GM21737 (cell line): Measurements from ENCODE around the gene TMEM178B.

Source experiments
- ATAC-seq: cut with Tn5 transposase; IDR thresholded peaks from one replicate; pipeline ENCODE4 v1.9.1; 2021; ENCODE audit warnings: mild to moderate bottlenecking, moderate library complexity; ENCODE audit not compliant: unreplicated experiment

TMEM178B gene

DNA sequence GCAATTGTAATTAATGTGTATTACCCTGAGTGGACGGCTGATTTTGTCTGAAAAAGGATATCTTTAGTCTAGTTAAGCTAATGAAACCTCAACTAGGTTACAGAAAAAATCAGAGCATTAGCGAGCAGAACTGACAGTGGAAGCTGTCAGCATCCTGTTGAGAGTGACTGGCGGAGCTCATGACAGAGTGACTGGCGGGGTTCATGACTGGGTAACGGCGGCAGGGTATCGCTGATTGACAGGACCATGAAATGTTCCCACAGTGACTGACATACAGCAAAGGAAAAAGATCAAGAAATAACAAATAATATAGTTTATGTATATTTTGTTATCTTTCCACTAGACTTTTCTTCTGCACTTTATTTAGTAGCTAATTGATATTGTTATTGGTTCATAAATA, 274.9 kb downstream of the TMEM178B start:
- no peak for ATAC-seq

DNA sequence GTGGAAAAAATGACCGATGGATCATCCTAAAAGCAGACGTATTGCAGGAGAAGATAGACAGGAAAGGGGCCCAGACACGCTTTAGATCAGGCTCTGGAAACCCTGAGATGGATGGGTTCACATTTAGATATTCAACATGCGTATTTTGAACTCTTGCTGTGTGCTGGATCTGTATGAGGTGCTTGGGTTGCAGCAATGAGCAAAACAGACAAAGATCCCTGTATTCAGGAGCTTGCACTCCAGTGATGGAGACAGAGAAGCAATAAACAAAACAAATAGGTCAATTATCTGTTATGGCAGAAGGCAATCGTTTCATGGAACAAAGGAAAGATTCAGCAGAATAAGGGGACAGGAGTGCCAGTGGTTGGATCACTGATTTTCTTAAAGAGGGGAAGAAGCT, 275.5 kb downstream of the TMEM178B start:
- no peak for ATAC-seq

DNA sequence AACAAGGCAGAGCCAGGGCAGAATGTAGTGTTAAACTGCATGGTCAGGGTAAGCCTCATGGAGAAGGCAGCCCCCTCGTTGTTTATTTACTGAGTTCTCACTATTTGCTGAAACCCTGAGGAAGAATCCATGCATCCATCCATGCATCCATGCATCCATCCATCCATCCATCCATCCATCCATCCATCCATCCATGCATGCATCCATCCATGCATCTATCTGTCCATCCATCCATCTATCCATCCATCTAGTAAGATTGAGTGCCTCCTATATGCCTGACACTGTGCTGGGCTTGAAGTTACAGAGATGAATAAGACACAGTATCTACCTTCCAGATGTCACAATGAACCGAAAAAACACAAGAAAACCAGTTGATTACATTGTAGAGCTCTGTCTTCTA, 275.9 kb downstream of the TMEM178B start:
- ATAC-seq = no peak

DNA sequence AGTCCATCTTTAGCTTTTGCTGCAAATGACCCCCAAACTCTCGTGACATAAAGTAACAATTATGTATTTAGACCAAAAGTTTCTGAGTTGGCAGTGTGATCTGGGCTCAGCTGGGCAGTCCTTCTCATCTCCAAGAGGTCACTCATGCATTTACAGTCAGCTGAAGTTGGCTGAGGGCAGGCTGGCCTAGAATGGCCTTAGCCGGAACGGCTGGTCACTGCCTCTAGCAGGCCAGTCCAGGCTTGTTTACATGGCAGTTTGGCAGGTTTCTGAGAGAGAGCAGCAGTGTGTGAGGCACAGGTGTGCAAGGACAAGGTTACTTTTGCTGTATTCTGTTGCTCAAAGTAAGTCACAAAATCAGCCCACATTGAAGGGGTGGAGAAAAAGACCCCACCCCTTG, 277.3 kb downstream of the TMEM178B start:
- ATAC-seq = no peak

DNA sequence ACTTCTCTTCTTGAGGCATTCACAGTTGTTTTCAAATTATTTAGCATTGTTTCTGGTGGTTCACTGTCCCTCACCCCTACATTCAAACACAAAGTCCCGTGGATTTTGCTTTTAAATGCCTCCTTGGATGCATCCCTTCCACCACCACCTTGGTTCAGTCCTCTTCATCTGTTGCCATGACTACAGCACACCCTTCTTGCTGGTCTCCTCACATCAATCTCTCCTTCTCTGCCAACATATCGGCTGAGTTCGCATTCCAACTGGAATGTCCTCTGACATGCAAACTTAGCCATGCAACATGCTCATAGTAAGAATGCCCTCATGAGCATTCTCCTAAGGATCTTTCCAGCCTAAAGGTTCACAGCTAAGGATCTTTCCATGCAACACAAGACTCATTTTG, 279.1 kb downstream of the TMEM178B start:
- no peak for ATAC-seq

DNA sequence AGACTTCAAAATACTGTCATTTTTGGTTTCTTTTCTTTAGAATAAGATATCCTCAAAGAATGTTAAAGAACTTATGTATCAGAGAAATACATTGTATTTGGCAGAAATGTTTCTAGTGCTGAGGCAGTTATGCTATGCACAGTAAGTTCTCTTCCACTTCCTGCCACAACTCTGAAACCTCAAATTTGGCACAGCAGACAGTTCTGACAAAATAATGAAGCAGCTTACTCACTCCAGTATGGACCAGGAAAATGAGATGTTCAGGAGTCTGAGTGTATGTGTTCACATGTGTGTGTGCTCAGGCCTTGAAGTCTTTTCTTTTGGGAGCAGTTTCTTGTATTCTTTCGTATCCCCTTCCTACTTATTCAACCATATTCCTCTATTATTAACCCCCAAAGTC, 280.4 kb downstream of the TMEM178B start:
- no peak for ATAC-seq

DNA sequence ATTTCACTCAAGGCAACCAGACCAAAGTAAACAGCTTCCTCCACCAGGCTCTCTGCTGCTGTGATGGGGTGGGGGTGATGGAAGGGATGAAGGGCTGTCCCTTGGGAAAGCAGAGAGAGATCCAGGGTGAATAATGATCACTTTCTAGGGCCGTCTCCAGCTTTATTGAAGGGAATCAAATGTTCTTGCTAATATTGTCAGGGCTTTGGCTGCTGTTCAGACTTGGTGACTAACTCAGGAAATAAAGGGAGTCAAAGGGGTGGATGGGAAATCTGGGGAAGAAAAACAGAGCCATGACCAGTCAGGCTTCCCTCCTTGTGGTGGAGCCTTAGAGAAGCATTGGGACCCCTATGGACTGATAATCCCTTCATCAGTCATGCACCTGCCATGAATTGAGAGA, 281.2 kb downstream of the TMEM178B start:
- ATAC-seq = no peak

DNA sequence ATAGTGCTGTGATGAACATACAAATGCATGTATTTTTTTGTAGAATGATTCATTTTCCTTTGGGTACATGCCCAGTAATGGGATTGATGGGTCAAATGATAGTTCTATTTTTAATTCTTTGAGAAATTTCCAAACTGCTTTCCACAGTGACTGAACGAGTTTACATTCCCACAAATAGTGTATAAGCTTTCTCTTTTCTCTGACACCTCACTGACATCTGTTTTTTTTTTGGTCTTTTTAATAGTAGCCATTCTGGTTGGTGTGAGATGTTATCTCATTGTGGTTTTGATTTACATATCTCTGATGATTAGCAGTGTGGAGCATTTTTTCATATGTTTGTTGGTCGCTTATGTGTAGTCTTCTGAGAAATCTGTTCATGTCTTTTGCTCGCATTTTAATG, 282.3 kb downstream of the TMEM178B start:
- ATAC-seq = no peak

DNA sequence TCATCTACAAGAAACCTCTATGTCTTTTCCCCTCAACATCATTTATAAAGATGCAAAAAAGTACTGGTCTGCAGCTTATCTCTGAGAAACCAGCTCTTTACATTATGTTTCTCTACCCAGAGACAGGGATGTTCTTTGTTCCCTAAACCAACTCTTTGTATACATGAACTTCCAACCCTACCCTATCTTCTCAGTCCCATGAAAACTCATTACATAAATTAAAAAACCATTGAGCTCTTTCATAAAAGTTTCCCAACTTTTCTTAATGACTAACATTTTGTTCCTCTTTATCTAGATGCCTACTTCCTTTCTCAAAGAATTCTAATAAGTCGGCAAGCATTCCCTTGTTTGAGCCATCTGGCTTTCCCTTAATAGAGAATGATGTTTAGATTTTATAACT, 284.5 kb downstream of the TMEM178B start:
- ATAC-seq = no peak

DNA sequence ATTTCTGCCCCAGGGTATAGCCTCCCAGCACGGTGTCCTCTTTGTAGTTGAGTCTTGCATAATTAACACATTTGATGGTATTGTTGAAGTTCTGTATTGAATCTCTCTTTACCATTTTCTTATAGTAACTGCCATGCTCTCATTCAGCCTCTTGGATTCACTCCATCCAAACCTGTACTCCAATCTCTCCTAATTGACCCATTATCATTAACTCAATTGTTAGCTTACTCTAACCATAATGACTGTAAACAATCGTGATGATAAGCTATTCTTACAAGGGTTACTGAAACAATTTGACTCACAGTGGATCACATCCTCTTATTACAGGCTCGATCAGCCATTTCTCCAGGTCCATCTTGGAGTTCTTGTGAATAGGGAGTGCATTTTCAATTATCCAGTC, 285.4 kb downstream of the TMEM178B start:
- no peak for ATAC-seq

DNA sequence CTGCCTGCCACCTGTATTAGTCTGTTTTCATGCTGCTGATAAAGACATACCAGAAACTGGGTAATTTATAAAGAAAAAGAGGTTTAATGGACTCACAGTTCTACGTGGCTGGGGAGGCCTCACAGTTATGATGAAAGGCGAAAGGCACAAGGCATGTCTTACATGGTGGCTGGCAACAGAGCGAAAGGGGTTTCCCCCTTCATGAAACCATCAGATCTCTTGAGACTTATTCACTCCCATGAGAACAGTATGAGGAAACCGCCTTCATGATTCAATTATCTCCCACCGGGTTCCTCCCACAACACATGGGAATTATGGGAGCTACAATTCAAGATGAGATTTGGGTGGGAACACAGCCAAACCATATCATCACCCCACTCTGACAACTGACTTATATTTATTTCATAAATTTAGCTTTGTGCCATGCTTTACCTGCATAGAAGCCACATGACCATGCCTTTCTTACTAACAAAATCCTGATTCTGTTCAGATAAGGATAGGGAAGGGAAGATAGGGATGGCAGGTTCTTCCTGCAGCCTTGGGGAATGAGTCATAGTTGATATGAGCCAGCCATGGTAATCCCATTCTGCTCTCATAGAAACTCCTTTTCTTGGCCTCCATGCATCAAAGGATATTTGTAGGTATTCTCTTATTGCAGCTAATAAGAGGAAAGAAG, 286.0 kb downstream of the TMEM178B start:
- ATAC-seq = no peak

DNA sequence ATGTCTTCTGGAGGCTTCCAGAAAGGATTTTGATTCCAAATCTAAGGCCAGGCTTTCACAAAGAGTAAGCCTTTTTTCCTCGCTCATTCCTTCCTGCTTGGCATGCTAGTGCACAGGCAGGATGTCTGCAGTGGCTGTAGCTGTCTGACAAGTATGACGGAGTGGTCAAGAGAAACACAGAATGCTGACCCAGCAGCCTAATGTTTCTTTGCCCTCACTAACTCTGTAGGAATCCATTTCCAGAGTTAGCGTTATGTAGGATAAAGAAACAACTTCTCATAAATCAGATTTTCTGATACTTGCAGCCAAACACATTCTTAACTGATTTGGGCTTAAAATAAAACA, 286.5 kb downstream of the TMEM178B start:
- ATAC-seq = no peak

DNA sequence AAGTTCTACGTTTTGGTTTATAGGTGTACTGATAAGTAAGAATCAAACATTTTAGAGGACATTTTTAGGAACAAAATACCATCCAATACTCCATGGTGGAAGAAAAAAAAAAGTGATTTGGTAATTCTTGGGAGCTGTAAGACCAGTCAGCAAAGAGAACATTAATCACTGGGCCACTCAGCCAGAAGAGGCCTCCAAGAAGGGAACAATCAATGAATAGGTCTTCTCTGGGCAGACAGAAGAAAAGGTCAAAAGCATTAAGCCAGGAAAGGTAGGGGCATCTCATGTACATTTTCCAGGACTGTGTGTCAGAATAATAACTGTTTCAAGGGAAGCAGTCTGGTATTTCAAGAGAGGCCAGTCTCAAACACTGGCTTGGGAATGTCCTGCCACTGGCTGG, 286.9 kb downstream of the TMEM178B start:
- ATAC-seq = no peak

DNA sequence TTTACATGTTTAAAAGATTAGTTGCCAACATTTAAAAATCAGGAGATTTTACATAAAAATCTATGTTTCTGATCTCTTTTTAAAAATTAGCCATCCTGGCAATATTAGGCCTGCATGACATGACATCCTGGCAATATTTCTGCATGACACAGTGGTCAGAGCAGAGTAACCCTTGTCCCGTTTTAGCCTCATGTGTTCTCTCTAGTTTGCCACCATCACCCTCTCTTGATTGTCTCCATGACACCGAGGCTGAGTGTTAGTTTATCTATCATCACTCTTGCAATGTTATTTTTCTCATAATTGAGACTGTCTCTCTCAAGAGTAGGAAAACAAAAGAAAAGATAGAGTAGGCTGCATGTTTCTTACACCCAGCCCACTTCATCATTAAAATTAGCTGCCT, 287.6 kb downstream of the TMEM178B start:
- ATAC-seq = no peak

DNA sequence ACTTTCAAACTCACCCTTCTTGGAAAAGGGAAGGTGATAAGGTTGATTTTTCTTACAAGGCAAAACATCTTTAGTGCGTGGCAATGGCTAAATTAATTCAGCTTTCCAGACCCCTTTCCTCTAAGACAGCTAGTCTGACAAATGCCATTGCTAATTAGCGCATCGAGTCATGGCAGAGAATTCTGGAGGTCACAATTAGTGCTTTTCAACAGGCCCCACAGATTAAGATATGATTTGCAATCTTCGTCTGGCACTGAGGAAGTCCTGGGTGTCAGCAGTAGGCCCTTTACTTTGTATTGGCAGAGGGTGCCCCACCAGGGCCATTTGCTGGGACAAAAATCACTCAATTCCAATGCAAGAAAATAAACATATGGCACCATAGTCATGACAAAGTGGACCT, 288.1 kb downstream of the TMEM178B start:
- no peak for ATAC-seq

DNA sequence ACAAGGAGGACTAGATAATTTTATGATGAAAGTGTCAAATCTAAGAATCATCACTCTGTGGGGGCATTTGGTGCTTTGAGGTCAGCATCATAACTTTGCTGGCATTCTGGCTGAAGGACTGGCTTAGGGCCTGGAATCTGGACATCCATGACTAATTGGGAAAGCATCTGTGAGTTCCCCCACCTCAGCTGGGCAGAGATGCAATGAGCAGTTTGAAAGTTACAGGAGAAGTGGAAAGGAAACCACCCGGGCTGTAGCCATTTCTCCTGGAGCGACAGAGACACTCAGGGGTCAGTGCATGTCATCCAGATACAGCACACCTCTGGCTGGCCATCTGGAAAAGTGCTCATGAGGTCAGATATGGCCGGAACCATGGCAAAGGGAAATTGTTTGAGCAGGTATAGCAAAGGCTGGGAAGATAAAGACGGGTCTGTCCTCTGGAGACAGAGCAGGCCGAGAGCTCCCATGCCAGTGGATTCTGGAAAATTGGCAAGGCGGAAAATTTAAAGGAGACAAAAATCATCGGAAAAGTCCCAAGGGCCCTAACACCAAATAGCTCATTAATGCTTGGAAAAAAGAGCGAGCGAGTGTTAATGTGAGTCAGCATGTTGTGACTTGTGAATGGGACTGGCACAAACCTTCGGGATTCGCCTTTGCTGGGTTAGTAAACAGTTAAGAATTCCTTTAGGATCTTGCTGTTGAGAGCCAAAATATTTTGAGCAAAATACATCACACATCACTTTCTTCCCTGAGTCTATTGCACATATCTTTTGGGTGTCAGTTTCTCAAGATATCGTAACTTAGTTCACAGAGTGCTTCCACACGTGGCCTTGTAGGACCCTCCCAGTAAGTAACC, 288.9 kb downstream of the TMEM178B start:
- no peak for ATAC-seq

DNA sequence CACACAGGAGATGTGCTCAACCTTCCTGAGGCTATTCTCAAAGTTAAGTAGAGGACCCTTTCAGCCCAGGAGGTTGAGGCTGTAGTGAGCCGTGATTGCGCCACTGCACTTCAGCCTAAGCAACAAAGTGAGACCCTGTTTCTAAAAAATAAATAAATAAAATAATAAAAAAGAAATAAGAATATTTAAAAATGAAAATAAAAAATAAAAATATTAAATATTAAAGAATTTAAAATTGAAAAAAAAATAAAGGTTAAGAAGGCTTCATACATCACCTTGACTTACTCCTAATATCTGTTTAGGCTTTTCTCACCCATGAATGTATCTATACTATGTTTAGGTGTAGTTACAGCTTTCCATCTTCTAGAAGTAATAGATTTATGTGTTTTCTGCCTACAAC, 289.9 kb downstream of the TMEM178B start:
- no peak for ATAC-seq

DNA sequence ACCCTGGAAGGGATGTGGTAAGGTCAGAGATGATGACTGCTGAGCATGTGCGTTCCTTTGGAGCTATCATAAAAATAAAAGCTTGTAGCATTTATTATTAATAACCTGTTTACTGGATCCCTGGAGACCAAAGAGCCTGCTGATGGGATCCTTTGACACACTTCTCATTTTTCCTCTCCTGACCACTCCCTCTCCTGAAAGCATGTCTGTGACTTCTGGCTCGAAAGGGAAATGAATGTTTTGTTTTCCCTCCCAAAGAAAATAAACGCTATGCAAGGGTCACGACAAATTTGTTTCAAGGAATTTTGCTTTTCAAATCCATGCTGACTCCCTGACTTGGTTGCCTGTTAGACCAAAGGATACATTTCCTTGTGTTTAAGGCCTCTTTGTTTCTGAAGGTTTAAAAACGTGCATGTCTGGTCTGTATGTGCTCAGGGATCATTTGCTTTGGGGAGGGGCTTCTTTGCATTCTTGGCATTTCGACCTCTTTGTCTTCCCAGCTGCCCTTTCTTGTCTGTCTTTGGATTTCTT, 292.3 kb downstream of the TMEM178B start:
- ATAC-seq = no peak

DNA sequence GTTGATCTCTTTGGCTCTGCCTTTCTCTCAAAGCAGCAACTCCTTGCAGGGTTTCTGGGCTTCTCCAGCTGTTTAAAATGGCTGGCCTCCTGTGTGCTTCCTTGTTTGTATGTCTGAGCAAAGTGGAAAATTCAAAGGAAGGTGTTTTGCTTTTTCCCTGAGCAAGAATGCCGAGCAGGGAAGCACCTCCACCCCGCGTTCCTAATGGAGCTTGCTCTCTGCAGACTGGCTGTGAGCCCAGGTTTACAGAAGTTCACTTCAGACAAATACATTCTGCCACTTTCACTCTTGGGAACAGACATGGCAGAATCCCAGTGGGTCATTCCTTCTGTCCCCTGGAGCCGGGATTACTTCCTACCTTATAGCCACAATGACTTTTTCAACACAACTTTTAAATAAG, 295.6 kb downstream of the TMEM178B start:
- no peak for ATAC-seq

DNA sequence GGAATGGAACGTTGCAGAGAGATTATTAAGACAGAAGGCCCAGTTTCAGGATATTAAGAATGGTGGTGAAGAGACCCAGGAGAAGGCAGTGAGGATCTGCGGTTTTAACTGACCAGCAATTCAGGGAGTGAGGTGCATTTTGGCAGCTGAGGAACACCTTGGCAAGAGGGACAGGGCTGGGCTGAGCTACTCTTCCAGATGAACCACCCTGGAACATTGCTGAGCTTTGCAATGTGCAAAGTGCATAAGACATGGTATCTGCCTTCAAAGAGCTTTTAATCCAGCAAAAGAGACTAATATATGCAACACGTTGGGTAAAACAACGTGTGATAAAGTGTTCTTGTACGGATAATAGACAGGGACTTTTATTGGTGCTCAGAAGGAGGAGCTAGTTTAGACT, 296.3 kb downstream of the TMEM178B start:
- no peak for ATAC-seq

DNA sequence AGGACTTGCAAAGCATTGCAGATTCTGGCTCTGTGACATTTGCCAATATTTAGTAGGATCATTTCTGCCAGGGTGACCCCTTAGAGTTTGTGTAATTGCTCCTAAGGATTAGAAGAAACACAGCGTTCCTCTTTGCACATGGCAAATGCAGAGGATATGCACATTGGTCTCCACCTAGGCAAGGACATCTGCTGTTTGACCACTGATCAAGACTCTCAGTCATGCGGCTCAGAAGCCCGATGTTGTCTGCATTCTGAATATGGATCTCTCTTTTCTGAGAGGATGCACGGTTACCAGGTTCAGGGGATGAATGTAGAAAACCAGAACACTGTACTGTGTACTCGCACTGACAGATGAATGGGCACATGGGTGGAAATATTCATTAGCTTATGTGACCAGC, 296.8 kb downstream of the TMEM178B start:
- ATAC-seq = no peak

DNA sequence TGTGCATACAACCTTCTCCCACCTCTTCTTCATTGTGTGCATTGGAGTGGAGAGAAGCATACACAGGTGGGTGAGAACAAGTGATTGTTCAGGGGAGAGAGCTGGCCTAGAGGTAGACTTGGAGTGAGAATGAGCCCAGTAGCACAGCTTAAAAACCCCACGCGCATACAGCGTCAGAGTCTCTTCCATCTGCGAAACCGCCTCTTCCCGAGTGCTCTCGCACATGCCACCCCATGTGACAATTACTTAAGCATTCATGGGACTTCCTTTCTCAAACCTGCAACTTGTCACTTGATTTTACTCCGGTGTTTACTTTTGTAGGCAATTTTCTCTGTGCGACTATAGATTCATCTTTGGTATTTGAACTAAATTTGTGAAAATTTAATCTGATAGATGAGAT, 300.6 kb downstream of the TMEM178B start:
- ATAC-seq = no peak
